Type B pancreatic cell (in vitro differentiated cells): ENCODE measurements around the gene HORMAD1. TPM values are rescaled to one million over a fixed set of nuclear protein-coding genes. Genes with fewer than 3 reads are reported as not detected.

ENCODE experiments used
- DNase-seq: peaks from one replicate; pipeline ENCODE4 v3.0.0; 2021; ENCODE audit warnings: mixed read lengths; ENCODE audit not compliant: unreplicated experiment; ENCODE audit errors: extremely low spot score
- H3K27ac Mint-ChIP-seq: 2 replicates; pipeline ENCODE4 v1.8.0; 2021; ENCODE audit warnings: mild to moderate bottlenecking, mixed read lengths
- H3K27me3 Mint-ChIP-seq: 2 replicates; pipeline ENCODE4 v1.8.0; 2021; ENCODE audit warnings: mixed read lengths
- H3K36me3 Mint-ChIP-seq: 2 replicates; pipeline ENCODE4 v1.8.0; 2021; ENCODE audit warnings: mixed read lengths
- H3K4me1 Mint-ChIP-seq: one replicate; pipeline ENCODE4 v1.8.0; 2021; ENCODE audit warnings: mixed read lengths; ENCODE audit not compliant: unreplicated experiment
- H3K4me3 Mint-ChIP-seq: 2 replicates; pipeline ENCODE4 v1.8.0; 2021; ENCODE audit warnings: mild to moderate bottlenecking, mixed read lengths
- H3K9me3 Mint-ChIP-seq: 2 replicates; pipeline ENCODE4 v1.8.0; 2021; ENCODE audit warnings: mixed read lengths
- total RNA-seq: library from RNA; stranded (reverse); gene quantifications from 2 replicates; pipeline ENCODE4 v1.2.1, GENCODE V29; 2021; ENCODE audit warnings: low replicate concordance
- TF ChIP-seq, protein P1 (sequence below): fragments of 200-600 bp; sonication (generic); conservative IDR thresholded peaks from 2 replicates; pipeline ENCODE4 v1.5.0; 2021; ENCODE audit warnings: antibody characterized with exemption, mild to moderate bottlenecking

The HORMAD1 gene
- total RNA-seq, 1 donor from 2014 or later: not detected

- H3K4me1 Mint-ChIP-seq: peaks cover 15% of the 10 kb centered on the region
- H3K4me3 Mint-ChIP-seq: peak overlapping the region; percentile 99
- no peak for DNase-seq
- no peaks in the 10 kb centered on the region for H3K9me3 Mint-ChIP-seq
- TF ChIP-seq, protein P1, sequence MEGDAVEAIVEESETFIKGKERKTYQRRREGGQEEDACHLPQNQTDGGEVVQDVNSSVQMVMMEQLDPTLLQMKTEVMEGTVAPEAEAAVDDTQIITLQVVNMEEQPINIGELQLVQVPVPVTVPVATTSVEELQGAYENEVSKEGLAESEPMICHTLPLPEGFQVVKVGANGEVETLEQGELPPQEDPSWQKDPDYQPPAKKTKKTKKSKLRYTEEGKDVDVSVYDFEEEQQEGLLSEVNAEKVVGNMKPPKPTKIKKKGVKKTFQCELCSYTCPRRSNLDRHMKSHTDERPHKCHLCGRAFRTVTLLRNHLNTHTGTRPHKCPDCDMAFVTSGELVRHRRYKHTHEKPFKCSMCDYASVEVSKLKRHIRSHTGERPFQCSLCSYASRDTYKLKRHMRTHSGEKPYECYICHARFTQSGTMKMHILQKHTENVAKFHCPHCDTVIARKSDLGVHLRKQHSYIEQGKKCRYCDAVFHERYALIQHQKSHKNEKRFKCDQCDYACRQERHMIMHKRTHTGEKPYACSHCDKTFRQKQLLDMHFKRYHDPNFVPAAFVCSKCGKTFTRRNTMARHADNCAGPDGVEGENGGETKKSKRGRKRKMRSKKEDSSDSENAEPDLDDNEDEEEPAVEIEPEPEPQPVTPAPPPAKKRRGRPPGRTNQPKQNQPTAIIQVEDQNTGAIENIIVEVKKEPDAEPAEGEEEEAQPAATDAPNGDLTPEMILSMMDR: no peak
- H3K27me3 Mint-ChIP-seq: peaks cover 7% of the 10 kb centered on the region
- peaks cover 15% of the 10 kb centered on the region for H3K36me3 Mint-ChIP-seq
- H3K27ac Mint-ChIP-seq: peak overlapping the region; percentile 94
Measured at GRCh38 chr1:150696590-150696989, 24.1 kb downstream of the HORMAD1 start.

DNA sequence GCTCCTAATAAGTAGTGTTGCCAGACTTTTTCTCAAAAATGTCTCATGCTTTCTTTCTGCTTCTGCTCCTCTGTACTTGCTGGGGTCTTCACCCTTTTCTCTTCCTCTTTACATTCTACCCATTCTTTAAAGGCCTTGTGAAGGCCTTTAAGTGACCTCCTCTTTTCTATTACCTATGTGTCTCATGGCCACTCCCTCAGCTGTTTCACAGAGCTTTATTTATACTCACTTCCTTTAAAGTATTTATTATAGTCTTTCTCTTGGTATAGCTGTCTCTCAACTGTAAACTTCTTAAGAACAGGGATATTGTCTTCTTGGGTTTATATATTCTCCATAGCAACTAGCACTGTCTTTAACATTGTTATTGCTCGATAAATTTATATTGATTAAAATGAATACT lies 24.5 kb downstream of the HORMAD1 start:
- Mint-ChIP-seq H3K27me3 (peaks cover 5% of the 10 kb centered on the region), H3K36me3 (peaks cover 15% of the 10 kb centered on the region), H3K9me3 (no peaks in the 10 kb centered on the region), H3K27ac (peak overlapping the region; percentile 75), H3K4me1 (peaks cover 15% of the 10 kb centered on the region), H3K4me3 (peak overlapping the region; percentile 99)
- TF ChIP-seq, protein P1: no peak
- no peak for DNase-seq

DNA sequence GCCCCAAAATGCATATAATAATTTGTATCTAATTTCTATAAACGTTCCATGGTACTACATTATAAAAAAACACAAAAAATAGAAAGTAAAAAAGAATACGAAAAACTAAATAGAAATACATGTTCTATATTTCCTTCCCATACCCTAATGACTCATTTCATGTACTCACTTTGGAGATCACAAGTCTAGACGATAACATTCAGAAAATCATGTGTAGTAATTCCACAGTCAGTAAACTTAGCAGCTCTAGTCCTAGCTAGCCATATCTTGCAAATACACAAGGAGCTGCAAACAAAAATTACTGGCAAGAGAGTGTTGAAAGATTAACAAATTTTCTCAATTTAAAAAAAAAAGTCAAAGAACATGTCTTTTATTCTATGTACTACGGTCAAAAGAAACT lies 25.1 kb downstream of the HORMAD1 start:
- H3K27ac Mint-ChIP-seq: no peak overlapping the region
- peaks cover 3% of the 10 kb centered on the region for H3K27me3 Mint-ChIP-seq
- TF ChIP-seq, protein P1: no peak
- no peak for DNase-seq
- peak overlapping the region; percentile 78 for H3K4me3 Mint-ChIP-seq
- H3K9me3 Mint-ChIP-seq: no peaks in the 10 kb centered on the region
- H3K4me1 Mint-ChIP-seq: peaks cover 15% of the 10 kb centered on the region
- peaks cover 17% of the 10 kb centered on the region for H3K36me3 Mint-ChIP-seq

- TF ChIP-seq, protein P1: no peak
- H3K4me1 Mint-ChIP-seq: peaks cover 13% of the 10 kb centered on the region
- no peaks in the 10 kb centered on the region for H3K27me3 Mint-ChIP-seq
- no peak overlapping the region for H3K4me3 Mint-ChIP-seq
- no peak for DNase-seq
- H3K9me3 Mint-ChIP-seq: no peaks in the 10 kb centered on the region
- H3K27ac Mint-ChIP-seq: no peak overlapping the region
- H3K36me3 Mint-ChIP-seq: peaks cover 22% of the 10 kb centered on the region
Measured at GRCh38 chr1:150692720-150693119, 28.0 kb downstream of the HORMAD1 start.

GRCh38 chr1:150688763-150689162 lies 31.9 kb downstream of the HORMAD1 start:
- TF ChIP-seq, protein P1: no peak
- Mint-ChIP-seq H3K27me3 (no peaks in the 10 kb centered on the region), H3K27ac (no peak overlapping the region), H3K4me1 (no peaks in the 10 kb centered on the region), H3K4me3 (no peak overlapping the region), H3K9me3 (no peaks in the 10 kb centered on the region), H3K36me3 (peaks cover 13% of the 10 kb centered on the region)
- no peak for DNase-seq

GRCh38 chr1:150686275-150686674 lies 34.4 kb downstream of the HORMAD1 start:
- Mint-ChIP-seq H3K4me1 (no peaks in the 10 kb centered on the region), H3K9me3 (no peaks in the 10 kb centered on the region), H3K36me3 (peaks cover 13% of the 10 kb centered on the region), H3K27ac (no peak overlapping the region), H3K27me3 (no peaks in the 10 kb centered on the region), H3K4me3 (no peak overlapping the region)
- TF ChIP-seq, protein P1: no peak
- no peak for DNase-seq
